SU-DHL-6 (cell line): Measurements from ENCODE around the gene OTUD7B.
A peak's percentile ranks its signal among the peaks of the same experiment; 100 is the strongest.
"Not testable (repeated sequence)": the region's sequence is repeated elsewhere in the genome, so short reads cannot be mapped to it uniquely, and the experiment has no call there.

Experiments used
- H2AFZ ChIP-seq: fragments of 200-600 bp; sonication (generic); 2 replicates; pipeline ENCODE4 v1.6.1; 2014; ENCODE audit warnings: low read depth, mild to moderate bottlenecking, moderate library complexity, mixed read lengths, antibody characterized with exemption, low read length; ENCODE audit not compliant: severe bottlenecking
- H3F3A ChIP-seq: fragments of 200-600 bp; shearing (Covaris generic); 2 replicates; pipeline ENCODE4 v1.6.0; 2016; ENCODE audit warnings: antibody characterized with exemption, mild to moderate bottlenecking; ENCODE audit not compliant: insufficient read depth
- H3K27ac ChIP-seq: fragments of 200-600 bp; sonication (generic); 2 replicates; pipeline ENCODE4 v1.5.1; 2016; ENCODE audit warnings: low read depth, mild to moderate bottlenecking, low read length, moderate library complexity, mixed read lengths
- H3K27me3 ChIP-seq: fragments of 200-600 bp; sonication (generic), shearing (Covaris generic); 2 replicates; pipeline ENCODE4 v1.6.0; 2014; ENCODE audit warnings: mild to moderate bottlenecking, low read length
- H3K36me3 ChIP-seq: fragments of 200-600 bp; sonication (generic); 2 replicates; pipeline ENCODE4 v1.6.1; 2014; ENCODE audit warnings: mild to moderate bottlenecking, low read length, mixed read lengths
- H3K4me2 ChIP-seq: fragments of 300-600, 200-600 bp; shearing (Covaris generic), sonication (generic); 2 replicates; pipeline ENCODE4 v1.6.0; 2014; ENCODE audit warnings: low read length, low read depth, mild to moderate bottlenecking; ENCODE audit not compliant: poor library complexity, severe bottlenecking
- H3K4me3 ChIP-seq: fragments of 200-600 bp; sonication (generic); 2 replicates; pipeline ENCODE4 v1.5.1; 2014; ENCODE audit warnings: antibody characterized with exemption, low read length, mild to moderate bottlenecking, mixed read lengths; ENCODE audit not compliant: insufficient read depth, poor library complexity, severe bottlenecking
- H3K79me2 ChIP-seq: fragments of 200-600 bp; sonication (generic); 2 replicates; pipeline ENCODE4 v1.6.1; 2014; ENCODE audit warnings: mild to moderate bottlenecking, low read length, moderate library complexity; ENCODE audit not compliant: insufficient read depth
- H3K9ac ChIP-seq: fragments of 200-600 bp; sonication (generic); 2 replicates; pipeline ENCODE4 v1.7.0; 2014; ENCODE audit warnings: mild to moderate bottlenecking, low read length
- H3K9me2 ChIP-seq: fragments of 200-600 bp; sonication (generic); replicated peaks from 2 replicates; pipeline ENCODE4 v1.6.1; 2014; ENCODE audit warnings: low read length; ENCODE audit not compliant: insufficient read depth
- H3K9me3 ChIP-seq: fragments of 200-600 bp; sonication (generic); 2 replicates; pipeline ENCODE4 v1.6.1; 2014; ENCODE audit warnings: low read length, mixed read lengths; ENCODE audit not compliant: insufficient read depth
- H4K20me1 ChIP-seq: fragments of 200-600 bp; sonication (generic); 2 replicates; pipeline ENCODE4 v1.6.1; 2014; ENCODE audit warnings: low read depth, mild to moderate bottlenecking, antibody characterized with exemption, low read length, moderate library complexity, mixed read lengths
- EZH2phosphoT487 ChIP-seq: fragments of 200-600 bp; sonication (generic), shearing (Covaris generic); conservative IDR thresholded peaks from 2 replicates; pipeline ENCODE4 v1.6.1; 2018; ENCODE audit warnings: mild to moderate bottlenecking, antibody characterized with exemption, low read length, moderate library complexity, mixed read lengths
- TF ChIP-seq, protein P1 (sequence below): fragments of 200-600 bp; sonication (generic); IDR thresholded peaks from one replicate; pipeline ENCODE4 v1.5.1; 2017; ENCODE audit warnings: antibody characterized with exemption, mild to moderate bottlenecking, low read length, moderate library complexity; ENCODE audit not compliant: insufficient read depth, poor library complexity, severe bottlenecking

OTUD7B gene

GRCh38 chr1:149963358-149963757 is 47.2 kb downstream of the OTUD7B start:
- Histone ChIP-seq H4K20me1 (no peaks in the 10 kb centered on the region), H3K4me2 (no peak overlapping the region), H3K27me3 (no peaks in the 10 kb centered on the region), H3K4me3 (no peak overlapping the region), H3K9me2 (no peaks in the 10 kb centered on the region), H3K9ac (no peak overlapping the region), H3K36me3 (no peaks in the 10 kb centered on the region), H3F3A (no peaks in the 10 kb centered on the region), H3K27ac (no peak overlapping the region), H2AFZ (no peak overlapping the region), H3K79me2 (no peaks in the 10 kb centered on the region), H3K9me3 (no peaks in the 10 kb centered on the region)
- TF ChIP-seq, protein P1, sequence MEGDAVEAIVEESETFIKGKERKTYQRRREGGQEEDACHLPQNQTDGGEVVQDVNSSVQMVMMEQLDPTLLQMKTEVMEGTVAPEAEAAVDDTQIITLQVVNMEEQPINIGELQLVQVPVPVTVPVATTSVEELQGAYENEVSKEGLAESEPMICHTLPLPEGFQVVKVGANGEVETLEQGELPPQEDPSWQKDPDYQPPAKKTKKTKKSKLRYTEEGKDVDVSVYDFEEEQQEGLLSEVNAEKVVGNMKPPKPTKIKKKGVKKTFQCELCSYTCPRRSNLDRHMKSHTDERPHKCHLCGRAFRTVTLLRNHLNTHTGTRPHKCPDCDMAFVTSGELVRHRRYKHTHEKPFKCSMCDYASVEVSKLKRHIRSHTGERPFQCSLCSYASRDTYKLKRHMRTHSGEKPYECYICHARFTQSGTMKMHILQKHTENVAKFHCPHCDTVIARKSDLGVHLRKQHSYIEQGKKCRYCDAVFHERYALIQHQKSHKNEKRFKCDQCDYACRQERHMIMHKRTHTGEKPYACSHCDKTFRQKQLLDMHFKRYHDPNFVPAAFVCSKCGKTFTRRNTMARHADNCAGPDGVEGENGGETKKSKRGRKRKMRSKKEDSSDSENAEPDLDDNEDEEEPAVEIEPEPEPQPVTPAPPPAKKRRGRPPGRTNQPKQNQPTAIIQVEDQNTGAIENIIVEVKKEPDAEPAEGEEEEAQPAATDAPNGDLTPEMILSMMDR: no peak

GRCh38 chr1:149962736-149963135 is 47.8 kb downstream of the OTUD7B start:
- Histone ChIP-seq H3K9me3 (no peaks in the 10 kb centered on the region), H3K9ac (no peak overlapping the region), H3K9me2 (no peaks in the 10 kb centered on the region), H2AFZ (no peak overlapping the region), H3F3A (no peaks in the 10 kb centered on the region), H3K4me2 (no peak overlapping the region), H3K27ac (no peak overlapping the region), H3K79me2 (no peaks in the 10 kb centered on the region), H3K4me3 (no peak overlapping the region), H4K20me1 (no peaks in the 10 kb centered on the region), H3K27me3 (no peaks in the 10 kb centered on the region), H3K36me3 (no peaks in the 10 kb centered on the region)
- TF ChIP-seq, protein P1: no peak
- no peak for TF ChIP-seq EZH2phosphoT487

DNA sequence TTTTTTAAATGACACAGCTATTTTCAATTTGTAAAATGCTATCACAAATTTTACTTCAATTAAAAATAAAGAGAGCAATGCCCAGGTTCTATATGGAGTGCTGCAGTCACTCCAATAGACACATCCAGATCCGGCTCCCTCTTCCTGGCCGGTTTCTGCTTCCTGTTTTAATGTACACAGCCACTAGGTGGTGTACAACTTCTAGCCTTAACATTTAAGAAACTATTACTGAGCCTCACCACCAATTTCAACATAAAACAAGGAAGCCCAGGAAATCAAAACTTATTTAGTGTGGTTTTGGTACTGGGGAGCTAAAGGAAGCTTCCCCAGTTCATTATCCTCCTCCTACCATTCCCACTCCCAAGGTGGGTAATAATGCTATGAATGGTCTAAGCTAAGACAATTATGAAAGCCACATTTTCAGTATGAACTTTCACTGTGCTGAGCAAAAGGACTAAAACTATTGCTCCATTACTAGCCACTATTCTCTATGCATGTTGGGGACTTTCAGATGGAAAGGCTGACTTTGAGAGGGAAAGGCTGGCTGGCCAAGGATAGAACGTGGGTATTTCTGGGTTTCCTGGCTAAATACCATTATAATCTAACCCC is 48.4 kb downstream of the OTUD7B start:
- H3K9me3 ChIP-seq: no peaks in the 10 kb centered on the region
- H3K27ac ChIP-seq: no peak overlapping the region
- no peak overlapping the region for H2AFZ ChIP-seq
- H3K36me3 ChIP-seq: no peaks in the 10 kb centered on the region
- no peaks in the 10 kb centered on the region for H4K20me1 ChIP-seq
- TF ChIP-seq, protein P1: peak; percentile 59
- no peak for TF ChIP-seq EZH2phosphoT487
- no peaks in the 10 kb centered on the region for H3K79me2 ChIP-seq
- H3K4me3 ChIP-seq: no peak overlapping the region
- no peaks in the 10 kb centered on the region for H3K27me3 ChIP-seq
- H3F3A ChIP-seq: no peaks in the 10 kb centered on the region
- H3K9me2 ChIP-seq: no peaks in the 10 kb centered on the region
- H3K9ac ChIP-seq: no peak overlapping the region
- H3K4me2 ChIP-seq: no peak overlapping the region

DNA sequence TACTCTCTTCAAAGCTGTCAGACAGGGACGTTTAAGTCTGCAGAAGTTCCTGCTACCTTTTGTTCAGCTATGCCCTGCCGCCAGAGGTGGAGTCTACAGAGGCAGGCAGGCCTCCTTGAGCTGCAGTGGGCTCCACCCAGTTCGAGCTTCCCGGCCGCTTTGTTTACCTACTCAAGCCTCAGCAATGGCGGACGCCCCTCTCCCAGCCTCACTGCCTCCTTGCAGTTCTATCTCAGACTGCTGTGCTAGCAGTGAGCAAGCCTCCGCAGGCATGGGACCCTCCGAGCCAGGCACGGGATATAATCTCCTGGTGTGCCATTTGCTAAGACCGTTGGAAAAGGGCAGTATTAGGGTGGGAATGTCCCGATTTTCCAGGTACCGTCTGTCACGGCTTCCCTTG is 53.0 kb downstream of the OTUD7B start:
- H3K27ac ChIP-seq, H3K4me2 ChIP-seq, H3K9me3 ChIP-seq, H2AFZ ChIP-seq, H3K36me3 ChIP-seq, H3F3A ChIP-seq, H3K27me3 ChIP-seq, H3K4me3 ChIP-seq, H3K79me2 ChIP-seq, H3K9me2 ChIP-seq, H3K9ac ChIP-seq, H4K20me1 ChIP-seq: not testable (repeated sequence)
